ENCODE results near the gene RETSAT.
"Not testable (repeated sequence)": the region's sequence is repeated elsewhere in the genome, so short reads cannot be mapped to it uniquely, and the experiment has no call there.

Gene RETSAT

DNA sequence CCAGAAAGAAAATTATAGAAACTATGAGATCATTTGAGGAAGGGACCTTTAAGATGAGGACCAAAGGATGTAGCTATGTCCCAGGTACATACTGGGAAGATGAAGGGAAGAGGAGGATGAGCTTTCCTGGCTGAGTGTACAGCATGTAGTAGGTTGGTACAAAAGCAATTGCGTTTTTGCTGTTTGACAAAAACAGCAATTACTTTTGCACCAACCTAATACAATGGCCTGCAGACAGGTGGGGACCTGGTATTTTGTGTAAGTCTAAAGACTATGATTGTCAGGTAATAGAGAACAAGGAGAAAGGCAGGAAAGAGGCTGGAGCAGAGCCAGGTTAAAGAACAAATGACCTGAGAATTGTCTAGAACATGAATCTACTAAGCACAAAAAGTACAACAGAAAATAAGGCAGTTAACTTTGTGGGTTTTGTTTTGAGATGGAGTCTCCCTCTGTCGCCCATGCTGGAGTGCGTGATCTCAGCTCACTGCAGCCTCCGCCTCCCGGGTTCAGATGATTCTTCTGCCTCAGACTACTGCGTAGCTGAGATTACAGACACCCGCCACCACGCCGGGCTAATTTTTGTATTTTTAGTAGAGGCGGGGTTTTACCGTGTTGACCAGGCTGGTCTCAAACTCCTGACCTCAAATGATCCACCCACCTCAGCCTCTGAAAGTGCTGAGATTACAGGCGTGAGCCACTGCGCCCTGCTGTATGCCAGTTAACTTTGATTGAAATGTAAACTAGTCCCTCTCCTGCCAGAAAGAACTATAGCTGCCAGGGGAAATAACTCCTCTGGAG, 23.3 kb downstream of the RETSAT start:
- no peak for DNase-seq (ENCODE audit: low read depth)

DNA sequence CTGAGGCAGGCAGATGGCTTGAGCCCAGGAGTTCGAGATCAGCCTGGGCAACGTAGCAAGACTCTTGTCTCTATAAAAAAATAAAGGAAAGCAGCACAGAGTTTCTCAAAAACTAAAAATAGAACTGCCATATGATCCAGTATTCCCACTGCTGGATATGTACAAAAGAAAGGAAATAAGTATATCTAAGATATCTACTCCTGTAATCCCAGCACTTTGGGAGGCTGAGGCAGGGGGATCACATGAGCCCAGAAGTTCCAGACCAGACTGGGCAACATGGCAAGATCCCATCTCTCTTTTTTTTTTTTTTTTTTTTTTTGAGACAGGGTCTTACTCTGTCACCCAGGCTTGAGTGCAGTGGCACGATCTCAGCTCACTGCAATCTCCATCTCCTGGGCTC, 24.6 kb downstream of the RETSAT start:
- not testable (repeated sequence) for DNase-seq (ENCODE audit: low read depth)

DNA sequence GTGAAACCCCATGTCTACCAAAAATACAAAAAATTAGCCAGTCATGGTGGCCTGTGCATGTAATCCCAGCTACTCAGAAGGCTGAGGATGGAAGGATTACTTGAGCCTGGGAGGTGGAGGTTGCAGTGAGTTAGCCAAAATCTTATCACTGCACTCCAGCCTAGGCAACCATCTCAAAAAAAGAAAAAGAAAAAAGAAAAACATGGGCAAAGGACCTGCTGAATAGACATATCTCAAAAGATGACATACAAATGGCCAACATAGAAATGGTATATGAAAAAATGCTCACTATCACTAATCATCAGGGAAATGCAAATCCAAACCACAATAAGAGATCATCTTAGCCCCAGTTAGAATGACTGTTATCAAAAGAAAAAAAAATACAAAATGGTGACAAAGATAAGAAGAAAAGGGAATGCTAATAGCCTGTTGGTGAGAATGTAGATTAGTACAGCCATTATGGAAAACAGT, 25.1 kb downstream of the RETSAT start:
- no peak for DNase-seq (ENCODE audit: low read depth)

GRCh38 chr2:85327822-85328617, 26.3 kb downstream of the RETSAT start, which contains the start of gene TGOLN2:
Gene TGOLN2 (minus strand): TSS chr2:85327989. CDS start chr2:85327962, 27 bp downstream.
- peak; percentile 90 for DNase-seq (ENCODE audit: low read depth)

- peak; percentile 17 for DNase-seq (ENCODE audit: low read depth)
Measured at GRCh38 chr2:85327160-85327821, 27.0 kb downstream of the RETSAT start.

- DNase-seq (ENCODE audit: low read depth) = peak; percentile 17
Measured at GRCh38 chr2:85326406-85327159, 27.7 kb downstream of the RETSAT start.

- DNase-seq (ENCODE audit: low read depth) = no peak
Measured at GRCh38 chr2:85325466-85325811, 28.9 kb downstream of the RETSAT start.

DNA sequence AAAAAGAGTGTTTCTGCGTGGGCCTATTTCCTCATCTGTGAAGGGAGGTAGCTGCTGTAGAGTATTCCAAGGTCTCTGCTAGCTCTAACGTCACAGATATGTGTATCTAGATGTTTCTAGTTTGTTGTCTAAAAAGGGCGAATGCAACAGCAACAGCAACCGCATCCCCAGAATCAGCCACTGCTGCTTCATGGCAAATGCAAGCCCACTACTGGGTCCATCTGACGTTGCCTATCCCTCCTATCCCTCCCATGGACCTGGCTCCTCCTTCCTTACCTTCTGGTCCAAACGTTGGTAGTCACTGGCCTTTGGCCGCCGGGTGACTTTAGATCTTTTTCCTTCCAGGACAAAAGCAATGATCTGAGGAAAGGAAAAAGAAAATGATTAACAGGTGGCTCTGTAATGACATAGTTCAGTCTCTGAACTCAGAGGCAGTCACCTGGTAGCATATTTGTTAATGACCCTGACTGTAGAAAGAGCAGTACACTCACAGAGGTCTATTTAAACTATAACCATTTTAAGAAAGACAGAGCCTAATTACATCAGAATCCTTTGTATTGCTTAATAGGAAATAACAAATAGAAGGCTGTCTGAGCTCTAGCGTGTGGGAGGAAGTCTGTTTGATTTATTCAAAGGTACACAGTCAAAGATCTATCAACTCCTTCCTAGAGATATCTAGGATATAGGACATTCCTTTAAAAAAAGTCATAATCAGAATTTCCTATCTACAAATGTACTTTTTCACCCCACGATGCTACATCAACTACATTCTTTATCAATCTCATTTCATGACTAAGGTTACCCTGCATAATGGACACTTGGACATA, 29.5 kb downstream of the RETSAT start:
- no peak for DNase-seq (ENCODE audit: low read depth)

DNA sequence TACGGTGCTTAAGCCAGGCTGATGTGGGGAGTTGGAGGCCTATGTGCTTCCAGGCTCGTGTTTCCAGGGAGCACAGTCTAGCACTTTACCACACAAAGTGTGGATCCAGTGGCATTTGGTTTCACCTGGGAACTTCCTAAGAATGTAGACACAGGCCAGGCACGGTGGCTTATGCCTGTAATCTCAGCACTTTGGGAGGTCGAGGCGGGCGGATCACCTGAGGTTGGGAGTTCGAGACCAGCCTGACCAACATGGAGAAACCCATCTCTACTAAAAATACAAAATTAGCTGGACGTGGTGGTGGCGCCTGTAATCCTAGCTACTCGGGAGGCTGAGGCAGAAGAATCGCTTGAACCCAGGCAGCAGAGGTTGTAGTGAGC, 30.4 kb downstream of the RETSAT start:
- DNase-seq (ENCODE audit: low read depth) = not testable (repeated sequence)

DNA sequence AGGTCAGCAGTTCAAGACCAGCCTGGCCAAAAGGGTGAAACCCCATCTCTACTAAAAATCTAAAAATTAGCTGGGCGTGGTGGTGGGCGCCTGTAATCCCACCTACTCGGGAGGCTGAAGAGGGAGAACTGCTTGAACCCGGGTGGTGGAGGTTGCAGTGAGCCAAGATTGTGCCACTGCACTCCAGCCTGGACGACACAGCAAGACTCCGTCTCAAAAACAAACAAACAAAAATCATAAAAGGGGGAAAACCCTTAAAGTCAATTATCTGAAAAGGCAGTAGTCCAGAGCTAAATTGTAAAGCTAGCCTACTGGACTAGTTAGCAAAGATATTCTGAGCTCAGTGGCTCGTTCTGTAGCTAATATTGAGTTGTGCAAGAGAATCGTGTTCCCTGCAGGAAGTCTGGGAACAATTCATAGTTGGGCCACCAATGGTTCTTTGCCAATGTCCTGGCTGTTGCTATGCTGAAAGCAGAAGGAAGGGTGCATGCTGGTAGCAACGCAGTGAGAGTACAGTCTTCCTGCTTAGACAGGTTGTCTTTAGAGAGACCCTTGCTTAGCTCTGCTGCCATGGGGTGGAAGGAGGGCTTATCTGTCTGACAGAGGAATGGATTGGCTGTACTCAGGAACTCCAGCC, 30.9 kb downstream of the RETSAT start:
- DNase-seq (ENCODE audit: low read depth) = no peak

- DNase-seq (ENCODE audit: low read depth) = no peak
Measured at GRCh38 chr2:85319796-85320195, 34.5 kb downstream of the RETSAT start.

DNA sequence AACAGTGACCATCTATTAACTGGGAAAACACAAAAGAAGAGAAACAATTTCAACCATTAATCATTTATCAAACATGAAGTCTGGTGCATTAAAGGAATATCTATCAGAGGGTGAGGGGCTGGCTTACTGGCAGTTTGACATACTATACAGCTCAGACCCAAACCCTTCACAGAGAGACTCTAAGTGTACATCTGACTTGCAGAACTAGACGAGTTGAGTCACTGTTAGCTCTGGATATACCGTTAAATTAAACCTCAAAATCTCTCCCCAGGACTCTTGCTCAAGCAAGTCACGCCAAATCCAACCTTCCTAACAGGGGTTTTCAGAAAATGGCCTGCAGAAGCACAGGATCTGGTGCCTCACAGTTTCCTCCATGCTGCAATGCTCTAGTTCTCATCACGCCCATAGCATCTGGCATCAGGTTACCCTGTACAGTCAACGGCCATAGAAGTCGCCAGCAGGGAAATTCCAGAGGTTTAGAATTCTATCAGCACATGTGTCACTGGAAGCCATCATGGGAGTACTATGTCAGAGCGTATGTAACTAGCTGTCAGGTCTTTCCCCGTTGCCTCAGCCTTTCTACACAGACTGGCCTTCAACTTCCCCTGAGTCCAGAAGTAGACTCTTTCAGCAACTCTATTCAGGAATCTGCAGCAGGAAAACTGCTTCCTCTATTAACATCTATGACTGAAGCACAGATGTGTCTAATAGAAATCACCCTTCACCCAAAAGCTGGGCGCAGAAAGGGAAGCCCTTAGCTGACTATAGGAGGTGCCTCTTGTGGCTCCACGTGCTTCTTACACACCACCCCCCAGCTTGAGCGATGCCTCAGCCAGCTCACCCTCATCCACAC, 35.9 kb downstream of the RETSAT start:
- no peak for DNase-seq (ENCODE audit: low read depth)

- DNase-seq (ENCODE audit: low read depth) = not testable (repeated sequence)
Measured at GRCh38 chr2:85315921-85316320, 38.4 kb downstream of the RETSAT start.

DNA sequence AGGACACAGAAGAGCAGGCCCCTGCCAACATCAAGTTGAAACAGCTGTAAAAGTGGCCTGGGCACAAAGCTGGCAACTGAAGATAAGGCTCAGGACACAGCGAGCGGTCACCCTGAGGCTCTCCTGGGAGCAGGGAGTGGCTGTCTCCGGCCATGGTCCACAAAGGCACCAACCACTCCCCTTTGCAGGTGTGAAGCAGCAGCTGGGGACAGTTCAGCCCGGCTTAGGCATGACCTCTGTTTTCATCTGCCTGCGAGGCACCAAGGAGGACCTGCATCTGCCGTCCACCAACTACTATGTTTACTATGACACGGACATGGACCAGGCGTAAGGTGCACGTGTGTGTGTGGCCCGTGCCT, 39.5 kb downstream of the RETSAT start:
- DNase-seq (ENCODE audit: low read depth) = no peak

- no peak for DNase-seq (ENCODE audit: low read depth)
Measured at GRCh38 chr2:85312404-85312803, 41.9 kb downstream of the RETSAT start.

DNA sequence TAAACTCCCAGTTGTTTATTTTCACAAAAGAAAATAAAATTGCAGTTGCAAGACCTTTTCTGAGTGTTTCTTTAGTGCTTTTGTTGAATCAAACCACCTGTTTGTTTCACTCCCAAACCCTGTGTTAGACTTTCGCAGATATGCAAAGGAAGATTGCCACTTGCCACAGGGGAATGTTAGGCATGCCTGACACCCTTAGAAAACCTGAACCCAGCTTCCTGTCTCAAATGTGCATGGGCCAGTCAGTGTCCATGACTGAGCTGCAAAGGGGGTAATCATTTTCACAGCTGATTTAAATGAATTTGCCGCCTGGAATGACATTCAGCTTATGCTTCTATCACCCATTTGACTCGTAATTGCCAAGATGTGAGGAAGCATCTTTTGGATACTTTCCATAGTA, 44.0 kb downstream of the RETSAT start:
- DNase-seq (ENCODE audit: low read depth) = no peak

DNA sequence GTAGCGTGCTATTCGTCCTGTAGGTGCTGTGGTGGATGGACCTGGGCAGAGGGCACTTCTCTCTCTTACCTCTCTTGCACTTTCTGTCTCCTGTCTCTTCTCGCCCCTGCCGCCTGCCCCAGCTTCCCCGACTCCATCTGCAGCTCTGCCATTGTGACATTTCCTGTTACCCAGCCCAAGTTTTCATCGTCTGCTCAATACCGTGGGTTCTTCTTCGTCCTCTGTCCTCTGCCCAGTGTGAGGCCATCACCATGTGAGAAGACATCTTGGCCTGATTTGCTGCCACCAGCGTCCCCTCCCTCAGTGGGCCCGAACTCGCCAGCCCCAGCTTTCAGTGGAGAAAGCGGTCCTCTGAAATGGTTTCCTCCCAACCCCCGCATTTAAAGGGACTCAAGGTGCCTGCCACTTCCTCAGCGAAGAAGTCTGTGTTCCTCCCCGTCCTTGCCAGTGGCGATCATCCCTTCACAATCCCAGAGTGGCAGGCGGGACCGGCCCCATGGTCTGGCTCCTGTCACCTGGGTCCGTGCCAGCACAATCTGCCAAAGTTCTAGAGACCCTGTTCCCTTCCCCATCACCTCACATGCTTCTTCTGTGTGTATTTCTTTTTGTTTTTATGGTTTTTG, 44.5 kb downstream of the RETSAT start:
- DNase-seq (ENCODE audit: low read depth) = no peak

- DNase-seq (ENCODE audit: low read depth) = no peak
Measured at GRCh38 chr2:85308896-85309555, 45.3 kb downstream of the RETSAT start.

GRCh38 chr2:85308201-85308600, 46.1 kb downstream of the RETSAT start:
- DNase-seq (ENCODE audit: low read depth) = no peak

Measured in stimulated activated CD8-positive, alpha-beta memory T cell treated with anti-CD3 and anti-CD28 coated beads, Interleukin-12 subunit alpha, Interleukin-12 subunit beta, amount 100 ng/mL, for 4 hours (primary cell).